ENCODE data around the gene CALML4.

Gene CALML4

DNA sequence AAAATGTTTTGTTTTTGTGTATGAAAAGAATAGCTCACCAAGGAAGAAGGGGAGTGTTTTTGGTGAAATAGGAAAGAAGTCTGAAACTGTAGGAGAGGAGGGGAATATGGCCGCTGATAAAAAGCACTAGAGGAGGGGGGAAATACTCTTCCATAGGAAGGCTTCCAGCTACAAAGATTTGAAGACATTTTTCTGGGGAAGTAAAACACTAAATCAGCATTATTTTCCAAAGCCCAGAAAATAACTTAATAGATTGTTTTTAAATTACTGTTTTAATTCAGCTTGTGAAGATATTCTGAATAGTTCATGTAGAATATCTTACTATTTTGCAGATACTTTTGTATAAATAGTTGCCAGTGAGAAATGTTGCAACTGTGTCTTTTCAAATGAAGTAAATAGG lies 54.9 kb downstream of the CALML4 start:
- Histone ChIP-seq H3K27me3 (ENCODE audit: insufficient read depth, low read length, poor library complexity) (no peaks in the 10 kb centered on the region), H2BK5ac (ENCODE audit: low read length) (no peak overlapping the region)
- no peak for DNase-seq

DNA sequence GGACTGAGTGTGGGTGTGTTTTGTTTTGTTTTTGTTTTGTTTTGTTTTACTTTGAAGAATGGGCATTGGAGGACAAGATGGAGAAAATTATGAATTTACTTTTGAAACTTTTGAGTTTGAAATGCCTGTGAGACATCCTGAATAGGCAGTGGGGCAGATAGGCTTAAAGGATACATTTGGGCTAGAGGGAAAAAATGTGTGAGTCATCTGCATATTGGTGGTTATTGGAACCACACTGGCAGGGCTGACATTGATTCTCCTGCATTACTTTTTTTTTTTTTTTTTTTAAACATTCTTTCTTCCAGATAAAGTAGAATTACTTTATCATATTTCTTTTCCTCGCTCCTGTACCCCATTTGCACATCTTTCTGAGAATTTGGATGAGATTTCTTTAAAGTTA lies 56.1 kb downstream of the CALML4 start:
- Histone ChIP-seq H3K27me3 (ENCODE audit: insufficient read depth, low read length, poor library complexity) (no peaks in the 10 kb centered on the region), H3K27ac (ENCODE audit: low read depth, low read length) (no peak overlapping the region), H3K36me3 (ENCODE audit: control insufficient read depth, insufficient read depth, low read length) (no peaks in the 10 kb centered on the region), H3K4me2 (ENCODE audit: low read length) (no peak overlapping the region), H3K23ac (ENCODE audit: low read length) (no peak overlapping the region), H4K5ac (ENCODE audit: low read length) (no peak overlapping the region), H3K4me3 (ENCODE audit: low read length) (no peak overlapping the region), H4K8ac (ENCODE audit: low read depth, low read length) (no peak overlapping the region), H3K4ac (ENCODE audit: low read depth, low read length) (no peak overlapping the region), H3K4me1 (ENCODE audit: control insufficient read depth, low read depth, low read length) (no peaks in the 10 kb centered on the region), H2BK5ac (ENCODE audit: low read length) (no peak overlapping the region), H3K79me2 (ENCODE audit: control insufficient read depth, insufficient read depth, low read length) (no peaks in the 10 kb centered on the region), H2BK15ac (replicated peaks; ENCODE audit: low read depth) (no peak overlapping the region), H3K9ac (ENCODE audit: low read length) (no peak overlapping the region), H3K56ac (ENCODE audit: low read length) (no peak overlapping the region), H2AK5ac (ENCODE audit: low read length) (no peak overlapping the region), H3K79me1 (ENCODE audit: low read length) (no peaks in the 10 kb centered on the region), H3K18ac (ENCODE audit: low read length) (no peak overlapping the region), H2BK120ac (ENCODE audit: low read depth, low read length) (no peak overlapping the region)
- peak; percentile 27 for DNase-seq
- no CpG with 5 or more reads among the region's 1 CpG for WGBS (ENCODE audit: extremely low coverage, insufficient coverage, low lambda C conversion rate)

More for the DNA sequence above, 54.9 kb downstream of the CALML4 start:
- no peaks in the 10 kb centered on the region for H3K4me1 ChIP-seq (ENCODE audit: control insufficient read depth, low read depth, low read length)
- H3K9ac ChIP-seq (ENCODE audit: low read length) = no peak overlapping the region
- H3K18ac ChIP-seq (ENCODE audit: low read length) = no peak overlapping the region
- H4K5ac ChIP-seq (ENCODE audit: low read length) = no peak overlapping the region
- no peaks in the 10 kb centered on the region for H3K79me2 ChIP-seq (ENCODE audit: control insufficient read depth, insufficient read depth, low read length)
- no peak overlapping the region for H3K23ac ChIP-seq (ENCODE audit: low read length)
- H3K4me2 ChIP-seq (ENCODE audit: low read length) = no peak overlapping the region
- H2BK120ac ChIP-seq (ENCODE audit: low read depth, low read length) = no peak overlapping the region
- no peak overlapping the region for H3K4ac ChIP-seq (ENCODE audit: low read depth, low read length)
- no peak overlapping the region for H3K4me3 ChIP-seq (ENCODE audit: low read length)
- no peak overlapping the region for H2BK15ac ChIP-seq (replicated peaks; ENCODE audit: low read depth)
- no peak overlapping the region for H2AK5ac ChIP-seq (ENCODE audit: low read length)
- H4K8ac ChIP-seq (ENCODE audit: low read depth, low read length) = no peak overlapping the region
- no peak overlapping the region for H3K27ac ChIP-seq (ENCODE audit: low read depth, low read length)
- WGBS (ENCODE audit: extremely low coverage, insufficient coverage, low lambda C conversion rate) = no CpG with 5 or more reads among the region's 1 CpG
- no peaks in the 10 kb centered on the region for H3K79me1 ChIP-seq (ENCODE audit: low read length)
- H3K56ac ChIP-seq (ENCODE audit: low read length) = no peak overlapping the region
- H3K36me3 ChIP-seq (ENCODE audit: control insufficient read depth, insufficient read depth, low read length) = no peaks in the 10 kb centered on the region

DNA sequence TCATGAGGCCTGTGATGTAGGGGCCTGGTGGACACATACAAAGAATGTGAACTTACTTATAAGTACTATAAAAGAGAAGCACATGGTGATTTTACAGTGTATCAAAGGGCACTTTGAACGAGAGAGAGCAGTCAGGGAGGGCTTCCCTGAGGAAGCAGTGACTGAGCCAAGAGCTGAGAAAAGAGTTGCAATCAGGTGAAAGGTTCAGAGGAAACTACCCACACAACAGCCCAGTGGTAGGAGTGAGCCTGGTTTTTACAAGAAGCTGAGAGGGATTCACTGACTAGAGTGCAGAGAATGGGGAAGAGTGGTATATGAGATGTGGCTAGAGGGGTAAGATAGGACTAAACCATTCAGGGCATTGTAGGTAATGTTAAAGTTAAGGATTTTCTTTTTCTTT lies 57.1 kb downstream of the CALML4 start:
- no peaks in the 10 kb centered on the region for H3K79me2 ChIP-seq (ENCODE audit: control insufficient read depth, insufficient read depth, low read length)
- no peaks in the 10 kb centered on the region for H3K79me1 ChIP-seq (ENCODE audit: low read length)
- no peak overlapping the region for H2BK5ac ChIP-seq (ENCODE audit: low read length)
- H3K4ac ChIP-seq (ENCODE audit: low read depth, low read length) = no peak overlapping the region
- H3K27me3 ChIP-seq (ENCODE audit: insufficient read depth, low read length, poor library complexity) = no peaks in the 10 kb centered on the region
- no peak overlapping the region for H3K18ac ChIP-seq (ENCODE audit: low read length)
- H3K27ac ChIP-seq (ENCODE audit: low read depth, low read length) = no peak overlapping the region
- no peak overlapping the region for H3K9ac ChIP-seq (ENCODE audit: low read length)
- WGBS (ENCODE audit: extremely low coverage, insufficient coverage, low lambda C conversion rate) = no CpG with 5 or more reads among the region's 1 CpG
- H3K56ac ChIP-seq (ENCODE audit: low read length) = no peak overlapping the region
- no peak overlapping the region for H3K4me2 ChIP-seq (ENCODE audit: low read length)
- no peak overlapping the region for H3K4me3 ChIP-seq (ENCODE audit: low read length)
- H2BK15ac ChIP-seq (replicated peaks; ENCODE audit: low read depth) = no peak overlapping the region
- H3K36me3 ChIP-seq (ENCODE audit: control insufficient read depth, insufficient read depth, low read length) = no peaks in the 10 kb centered on the region
- H2AK5ac ChIP-seq (ENCODE audit: low read length) = no peak overlapping the region
- no peak overlapping the region for H4K5ac ChIP-seq (ENCODE audit: low read length)
- no peak overlapping the region for H2BK120ac ChIP-seq (ENCODE audit: low read depth, low read length)
- no peak for DNase-seq
- no peak overlapping the region for H3K23ac ChIP-seq (ENCODE audit: low read length)
- H4K8ac ChIP-seq (ENCODE audit: low read depth, low read length) = no peak overlapping the region
- no peaks in the 10 kb centered on the region for H3K4me1 ChIP-seq (ENCODE audit: control insufficient read depth, low read depth, low read length)

DNA sequence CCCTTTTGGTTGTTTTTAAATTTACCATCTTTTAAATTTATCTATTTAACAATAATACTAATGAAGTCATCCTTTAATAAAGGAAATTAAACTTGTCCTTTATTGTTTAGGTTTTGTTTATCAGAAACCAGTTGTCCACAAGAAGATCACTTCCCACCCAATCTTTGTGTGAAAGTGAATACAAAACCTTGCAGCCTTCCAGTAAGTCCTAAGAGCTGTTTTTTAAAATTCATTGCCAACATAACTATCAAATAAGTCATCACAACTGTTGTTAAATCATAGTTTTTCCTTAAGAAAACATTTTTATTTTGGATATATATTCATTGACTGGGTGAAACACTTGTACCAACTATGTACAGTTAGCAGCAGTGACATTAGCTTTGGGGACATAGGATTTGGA lies 59.4 kb downstream of the CALML4 start:
- Histone ChIP-seq H3K4ac (ENCODE audit: low read depth, low read length) (no peak overlapping the region), H3K79me1 (ENCODE audit: low read length) (no peaks in the 10 kb centered on the region), H3K4me2 (ENCODE audit: low read length) (no peak overlapping the region), H3K27me3 (ENCODE audit: insufficient read depth, low read length, poor library complexity) (no peaks in the 10 kb centered on the region), H3K9ac (ENCODE audit: low read length) (no peak overlapping the region), H2BK120ac (ENCODE audit: low read depth, low read length) (no peak overlapping the region), H3K27ac (ENCODE audit: low read depth, low read length) (no peak overlapping the region), H3K56ac (ENCODE audit: low read length) (no peak overlapping the region), H3K36me3 (ENCODE audit: control insufficient read depth, insufficient read depth, low read length) (no peaks in the 10 kb centered on the region), H4K8ac (ENCODE audit: low read depth, low read length) (no peak overlapping the region), H3K4me1 (ENCODE audit: control insufficient read depth, low read depth, low read length) (no peaks in the 10 kb centered on the region), H2BK5ac (ENCODE audit: low read length) (no peak overlapping the region), H2AK5ac (ENCODE audit: low read length) (no peak overlapping the region), H3K4me3 (ENCODE audit: low read length) (no peak overlapping the region), H2BK15ac (replicated peaks; ENCODE audit: low read depth) (no peak overlapping the region), H4K5ac (ENCODE audit: low read length) (no peak overlapping the region), H3K18ac (ENCODE audit: low read length) (no peak overlapping the region), H3K23ac (ENCODE audit: low read length) (no peak overlapping the region), H3K79me2 (ENCODE audit: control insufficient read depth, insufficient read depth, low read length) (no peaks in the 10 kb centered on the region)
- DNase-seq = no peak

DNA sequence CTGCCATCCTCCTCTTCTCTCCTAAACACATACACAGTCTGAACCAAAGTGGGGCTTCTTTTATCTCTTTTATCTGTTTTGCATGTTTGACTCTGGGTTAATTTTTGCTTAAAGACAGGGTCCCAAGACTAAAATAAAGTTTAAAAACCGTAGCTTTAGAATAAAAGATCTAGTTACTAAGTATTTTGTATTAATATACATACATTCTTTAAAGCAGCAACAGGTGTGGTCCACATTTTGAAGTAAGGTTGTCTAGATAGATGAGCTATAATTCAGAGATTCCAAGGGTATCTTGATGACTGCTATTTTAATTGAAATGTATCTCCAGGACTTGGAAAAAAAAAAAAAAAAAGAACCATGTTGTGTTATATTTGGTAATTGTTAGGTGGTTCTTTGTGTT lies 61.3 kb downstream of the CALML4 start:
- H3K79me1 ChIP-seq (ENCODE audit: low read length) = no peaks in the 10 kb centered on the region
- no peak overlapping the region for H2BK120ac ChIP-seq (ENCODE audit: low read depth, low read length)
- H3K4me1 ChIP-seq (ENCODE audit: control insufficient read depth, low read depth, low read length) = no peaks in the 10 kb centered on the region
- H3K56ac ChIP-seq (ENCODE audit: low read length) = no peak overlapping the region
- H3K4me2 ChIP-seq (ENCODE audit: low read length) = no peak overlapping the region
- no peak overlapping the region for H3K23ac ChIP-seq (ENCODE audit: low read length)
- no peak overlapping the region for H3K27ac ChIP-seq (ENCODE audit: low read depth, low read length)
- H3K27me3 ChIP-seq (ENCODE audit: insufficient read depth, low read length, poor library complexity) = no peaks in the 10 kb centered on the region
- no peak overlapping the region for H2BK15ac ChIP-seq (replicated peaks; ENCODE audit: low read depth)
- no peak overlapping the region for H3K9ac ChIP-seq (ENCODE audit: low read length)
- WGBS (ENCODE audit: extremely low coverage, insufficient coverage, low lambda C conversion rate) = no CpG with 5 or more reads among the region's 1 CpG
- H4K5ac ChIP-seq (ENCODE audit: low read length) = no peak overlapping the region
- H4K8ac ChIP-seq (ENCODE audit: low read depth, low read length) = no peak overlapping the region
- no peaks in the 10 kb centered on the region for H3K36me3 ChIP-seq (ENCODE audit: control insufficient read depth, insufficient read depth, low read length)
- no peak overlapping the region for H3K4me3 ChIP-seq (ENCODE audit: low read length)
- H3K4ac ChIP-seq (ENCODE audit: low read depth, low read length) = no peak overlapping the region
- no peak overlapping the region for H3K18ac ChIP-seq (ENCODE audit: low read length)
- H2BK5ac ChIP-seq (ENCODE audit: low read length) = no peak overlapping the region
- H2AK5ac ChIP-seq (ENCODE audit: low read length) = no peak overlapping the region
- no peaks in the 10 kb centered on the region for H3K79me2 ChIP-seq (ENCODE audit: control insufficient read depth, insufficient read depth, low read length)
- DNase-seq = no peak

DNA sequence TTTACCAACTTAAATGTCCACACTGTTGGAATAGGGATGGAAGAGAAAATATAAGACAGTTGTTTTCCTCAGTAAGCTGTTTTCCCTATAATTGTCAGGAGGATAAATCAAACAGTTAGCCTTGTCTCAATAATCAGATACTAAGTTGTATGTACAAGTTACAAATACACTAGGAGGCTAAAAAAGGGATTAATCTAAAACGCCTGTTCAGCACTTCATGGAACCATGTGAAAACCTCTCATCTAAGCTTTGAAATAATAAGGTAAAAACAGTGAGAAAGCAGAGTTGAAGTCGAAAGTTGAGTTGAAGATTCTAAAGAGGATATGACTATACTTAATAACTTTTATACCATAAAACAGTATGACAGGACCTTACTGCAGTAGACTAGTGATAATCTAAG lies 62.0 kb downstream of the CALML4 start:
- Histone ChIP-seq H3K79me2 (ENCODE audit: control insufficient read depth, insufficient read depth, low read length) (no peaks in the 10 kb centered on the region), H3K4me2 (ENCODE audit: low read length) (no peak overlapping the region), H3K4ac (ENCODE audit: low read depth, low read length) (no peak overlapping the region), H3K9ac (ENCODE audit: low read length) (no peak overlapping the region), H2BK5ac (ENCODE audit: low read length) (no peak overlapping the region), H3K18ac (ENCODE audit: low read length) (no peak overlapping the region), H3K36me3 (ENCODE audit: control insufficient read depth, insufficient read depth, low read length) (no peaks in the 10 kb centered on the region), H4K5ac (ENCODE audit: low read length) (no peak overlapping the region), H3K27ac (ENCODE audit: low read depth, low read length) (no peak overlapping the region), H3K4me3 (ENCODE audit: low read length) (no peak overlapping the region), H2BK120ac (ENCODE audit: low read depth, low read length) (no peak overlapping the region), H2BK15ac (replicated peaks; ENCODE audit: low read depth) (no peak overlapping the region), H3K23ac (ENCODE audit: low read length) (no peak overlapping the region), H3K56ac (ENCODE audit: low read length) (no peak overlapping the region), H4K8ac (ENCODE audit: low read depth, low read length) (no peak overlapping the region), H3K4me1 (ENCODE audit: control insufficient read depth, low read depth, low read length) (no peaks in the 10 kb centered on the region), H2AK5ac (ENCODE audit: low read length) (no peak overlapping the region), H3K27me3 (ENCODE audit: insufficient read depth, low read length, poor library complexity) (no peaks in the 10 kb centered on the region), H3K79me1 (ENCODE audit: low read length) (peaks cover under 1% of the 10 kb centered on the region)
- WGBS (ENCODE audit: extremely low coverage, insufficient coverage, low lambda C conversion rate) = no CpG with 5 or more reads among the region's 2 CpGs
- no peak for DNase-seq

All from mesendoderm (in vitro differentiated cells).